PC-3 (cell line): Measurements from ENCODE around the gene ZBTB22. TPM values are rescaled to one million over a fixed set of nuclear protein-coding genes. Genes with fewer than 3 reads are reported as not detected.

Experiments
- ATAC-seq: fragments of 200-7000 bp; cut with Tn5 transposase; 2 replicates; pipeline ENCODE4 v1.9.1; 2020; ENCODE audit warnings: mild to moderate bottlenecking, moderate library complexity
- BruUV-seq: library from RNA; stranded (reverse); fragments of 400-500 nt; replicated peaks from 2 replicates; lab custom pipeline; 2021; lab: Mats Ljungman, UMichigan
- CTCF ChIA-PET: fragments of 300-600 bp; sonication (Branson Sonifier 250); formaldehyde crosslinking; loops from one replicate; lab custom pipeline; 2022; ENCODE audit warnings: antibody characterized with exemption; lab: Charles Lee
- POLR2A ChIA-PET: fragments of 300-600 bp; sonication (Branson Sonifier 250); formaldehyde crosslinking; loops from one replicate; lab custom pipeline; 2022; ENCODE audit warnings: antibody characterized with exemption; ENCODE audit not compliant: unreplicated experiment; lab: Charles Lee
- DNase-seq: peaks from one replicate; pipeline ENCODE4 v3.0.0-alpha.2; 2015
- H2AFZ ChIP-seq: fragments of 300-600 bp; sonication (generic); 2 replicates; pipeline ENCODE4 v1.6.0; 2016; ENCODE audit warnings: antibody characterized with exemption, low read length
- H3F3A ChIP-seq: fragments of 300-600 bp; sonication (generic); one replicate; pipeline ENCODE4 v1.6.0; 2017; ENCODE audit warnings: antibody characterized with exemption, low read length, control low read depth, mild to moderate bottlenecking; ENCODE audit not compliant: unreplicated experiment
- H3K27ac ChIP-seq: fragments of 300-600 bp; sonication (generic); 2 replicates; pipeline ENCODE4 v1.5.1; 2016; ENCODE audit warnings: mild to moderate bottlenecking, low read length
- H3K27me3 ChIP-seq: fragments of 300-600 bp; sonication (generic); 2 replicates; pipeline ENCODE4 v1.6.1; 2016; ENCODE audit warnings: low read length, mixed read lengths
- H3K36me3 ChIP-seq: fragments of 300-600 bp; sonication (generic); 2 replicates; pipeline ENCODE4 v1.6.1; 2016; ENCODE audit warnings: low read depth, mixed run types, low read length, mixed read lengths
- H3K4me1 ChIP-seq: fragments of 300-600 bp; sonication (generic); 2 replicates; pipeline ENCODE4 v1.5.1; 2016; ENCODE audit warnings: low read length; ENCODE audit not compliant: insufficient read depth
- H3K4me2 ChIP-seq: fragments of 300-600 bp; sonication (generic); 2 replicates; pipeline ENCODE4 v1.6.0; 2016; ENCODE audit warnings: low read length
- H3K4me3 ChIP-seq: fragments of 300-600 bp; sonication (generic); 2 replicates; pipeline ENCODE4 v1.5.1; 2016; ENCODE audit warnings: mild to moderate bottlenecking, low read length, mixed read lengths
- H3K79me2 ChIP-seq: fragments of 300-600 bp; sonication (generic); 2 replicates; pipeline ENCODE4 v1.6.1; 2017; ENCODE audit warnings: low read length, mixed read lengths
- H3K9ac ChIP-seq: fragments of 300-600 bp; sonication (generic); 2 replicates; pipeline ENCODE4 v1.6.0; 2016; ENCODE audit warnings: mild to moderate bottlenecking, low read length
- H3K9me2 ChIP-seq: fragments of 300-600 bp; sonication (generic); replicated peaks from 2 replicates; pipeline ENCODE4 v1.6.1; 2016; ENCODE audit warnings: mixed run types, low read length, mixed read lengths
- H3K9me3 ChIP-seq: fragments of 300-600 bp; sonication (generic); 2 replicates; pipeline ENCODE4 v1.6.1; 2016; ENCODE audit warnings: low read length, mixed read lengths
- H4K20me1 ChIP-seq: fragments of 300-600 bp; sonication (generic); 2 replicates; pipeline ENCODE4 v1.6.1; 2016; ENCODE audit warnings: low read length, mixed read lengths
- EZH2 ChIP-seq: fragments of 300-600 bp; sonication (generic); IDR thresholded peaks from one replicate; pipeline ENCODE4 v1.6.1; 2017; ENCODE audit warnings: antibody characterized with exemption, mild to moderate bottlenecking, low read length; ENCODE audit not compliant: unreplicated experiment
- EZH2phosphoT487 ChIP-seq: fragments of 300-600 bp; sonication (generic); IDR thresholded peaks from 2 replicates; pipeline ENCODE4 v1.6.1; 2018; ENCODE audit warnings: mild to moderate bottlenecking, antibody characterized with exemption, low read length, borderline replicate concordance
- intact Hi-C: fragments of 100-400 bp; cut with micrococcal nuclease; formaldehyde crosslinking; loops from 2 replicates; pipeline ENCODE4 v1.9.0; 2023
- total RNA-seq: library from RNA; depleted of rRNA; stranded (reverse); fragments of >200 nt; gene quantifications from 2 replicates; pipeline ENCODE4 v1.2.3, GENCODE V29; 2014
- TF ChIP-seq, protein P1 (sequence below): fragments of 300-600 bp; sonication (generic); conservative IDR thresholded peaks from 2 replicates; pipeline ENCODE4 v1.5.1; 2017; ENCODE audit warnings: antibody characterized with exemption, low read depth, mild to moderate bottlenecking, low read length

The ZBTB22 gene
- total RNA-seq, 1 experiment from 2014 or later = 18.8 TPM

DNA sequence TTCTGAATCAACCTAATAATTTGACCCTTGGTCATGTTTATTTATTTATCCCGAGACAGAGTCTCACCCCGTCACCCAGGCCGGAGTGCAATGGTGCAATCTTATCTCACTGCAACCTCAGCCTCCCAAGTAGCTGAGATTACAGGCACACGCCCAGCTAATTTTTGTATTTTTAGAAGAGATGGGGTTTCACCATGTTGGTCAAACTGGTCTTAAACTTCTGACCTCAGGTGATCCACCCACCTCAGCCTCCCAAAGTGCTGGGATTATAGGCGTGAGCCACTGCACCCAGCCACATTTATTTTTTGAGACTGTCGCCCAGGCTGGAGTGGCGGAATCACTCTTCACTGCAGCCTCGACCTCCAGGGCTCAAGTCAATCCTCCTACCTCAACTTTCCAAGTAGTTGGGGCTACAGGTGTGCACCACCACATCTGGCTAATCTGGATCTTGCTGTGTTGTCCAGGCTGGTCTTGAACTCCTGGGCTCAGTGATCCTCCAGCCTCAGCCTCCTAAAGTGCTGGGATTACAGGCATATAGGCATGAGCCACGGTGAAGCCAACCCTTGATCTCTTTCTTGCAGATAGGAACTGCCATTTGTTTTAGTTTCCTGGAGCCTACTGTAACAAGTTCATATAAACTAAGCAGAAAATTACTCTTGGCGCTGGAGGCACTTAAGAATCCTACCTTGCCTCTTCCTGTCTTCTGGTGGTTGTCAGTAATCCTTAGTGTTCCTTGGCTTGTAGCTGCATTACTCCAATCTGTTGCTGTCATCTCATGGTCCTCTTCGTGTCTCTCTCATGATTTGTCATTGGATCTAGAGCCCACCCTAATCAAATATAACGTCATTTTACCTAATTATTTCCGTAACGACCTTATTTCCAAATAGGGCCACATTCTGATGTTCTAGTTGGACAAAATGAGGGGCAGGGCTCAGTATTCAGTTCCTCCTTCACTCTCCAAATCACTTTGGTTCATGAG lies 43.3 kb downstream of the ZBTB22 start:
- no TSS peak for BruUV-seq
- Histone ChIP-seq H3K4me1 (peaks cover 46% of the 10 kb centered on the region), H3K4me3 (peak overlapping the region; percentile 87), H2AFZ (no peak overlapping the region), H3K9ac (peak overlapping the region; percentile 98; the same call in 1 of the 2 replicates), H3K27ac (0 out of 2 replicates have a peak overlapping the region, but pooled peaks have one; percentile 5), H3K27me3 (no peaks in the 10 kb centered on the region), H3K9me3 (no peaks in the 10 kb centered on the region), H4K20me1 (peaks cover 38% of the 10 kb centered on the region), H3K79me2 (peaks cover 59% of the 10 kb centered on the region), H3K36me3 (peaks cover 39% of the 10 kb centered on the region), H3K4me2 (peak overlapping the region; percentile 98), H3K9me2 (no peaks in the 10 kb centered on the region), H3F3A (peaks cover 29% of the 10 kb centered on the region)
- DNase-seq (no peak), ATAC-seq (no peak)
- TF ChIP-seq EZH2phosphoT487 (no peak), EZH2 (no peak)
- TF ChIP-seq, protein P1, sequence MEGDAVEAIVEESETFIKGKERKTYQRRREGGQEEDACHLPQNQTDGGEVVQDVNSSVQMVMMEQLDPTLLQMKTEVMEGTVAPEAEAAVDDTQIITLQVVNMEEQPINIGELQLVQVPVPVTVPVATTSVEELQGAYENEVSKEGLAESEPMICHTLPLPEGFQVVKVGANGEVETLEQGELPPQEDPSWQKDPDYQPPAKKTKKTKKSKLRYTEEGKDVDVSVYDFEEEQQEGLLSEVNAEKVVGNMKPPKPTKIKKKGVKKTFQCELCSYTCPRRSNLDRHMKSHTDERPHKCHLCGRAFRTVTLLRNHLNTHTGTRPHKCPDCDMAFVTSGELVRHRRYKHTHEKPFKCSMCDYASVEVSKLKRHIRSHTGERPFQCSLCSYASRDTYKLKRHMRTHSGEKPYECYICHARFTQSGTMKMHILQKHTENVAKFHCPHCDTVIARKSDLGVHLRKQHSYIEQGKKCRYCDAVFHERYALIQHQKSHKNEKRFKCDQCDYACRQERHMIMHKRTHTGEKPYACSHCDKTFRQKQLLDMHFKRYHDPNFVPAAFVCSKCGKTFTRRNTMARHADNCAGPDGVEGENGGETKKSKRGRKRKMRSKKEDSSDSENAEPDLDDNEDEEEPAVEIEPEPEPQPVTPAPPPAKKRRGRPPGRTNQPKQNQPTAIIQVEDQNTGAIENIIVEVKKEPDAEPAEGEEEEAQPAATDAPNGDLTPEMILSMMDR = no peak
- intact Hi-C loops = loop anchor here (10.0 kb wide), 1 partner anchor 69 kb away; the partner anchor contains the start of genes HSD17B8, RING1, RXRB and SLC39A7
- POLR2A ChIA-PET = interaction anchor here (0.6 kb wide), 1 partner anchor 13 kb away, joined by 5 read pairs; no protein-coding TSS in a partner anchor
- CTCF ChIA-PET = no interaction called here

DNA sequence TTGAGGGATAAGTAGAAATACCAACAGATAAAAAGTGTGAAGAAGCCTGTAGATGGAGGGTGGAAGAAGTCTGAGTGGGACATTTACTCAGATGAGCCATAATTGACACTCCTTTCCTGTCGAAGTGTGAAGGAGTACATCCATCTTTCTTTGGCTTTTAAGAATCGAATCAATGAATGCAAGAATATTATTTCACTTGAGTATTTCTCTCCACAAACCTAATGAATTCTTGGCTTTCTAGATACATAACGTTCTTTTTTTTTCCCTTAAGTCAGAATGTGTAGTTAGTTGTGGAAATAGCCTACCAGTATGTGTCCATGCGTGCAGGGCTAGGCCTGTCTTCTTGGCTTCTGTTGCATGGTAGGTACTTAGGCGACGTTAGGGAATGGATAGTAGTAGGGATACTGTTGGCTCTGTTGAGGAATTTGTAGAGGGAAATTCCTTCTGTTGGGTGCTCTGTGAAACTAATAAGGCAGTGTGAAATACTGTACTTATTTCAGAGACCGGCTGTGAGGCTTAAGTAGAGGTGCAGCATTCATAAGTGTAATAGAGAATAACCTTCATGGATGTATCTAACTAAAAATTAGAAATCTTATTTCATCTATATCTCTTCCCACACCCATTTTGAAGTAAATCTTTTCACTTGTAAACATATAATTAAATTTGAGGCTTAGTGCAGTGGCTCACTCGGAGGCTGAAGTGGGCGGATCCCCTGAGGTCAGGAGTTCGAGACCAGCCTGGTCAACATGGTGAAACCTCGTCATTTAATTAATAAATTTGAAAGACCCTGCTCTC lies 44.2 kb downstream of the ZBTB22 start:
- ChIA-PET POLR2A (no interaction called here), CTCF (no interaction called here)
- peak overlapping the region; percentile 98 for H3K4me2 ChIP-seq
- H3K9me3 ChIP-seq = no peaks in the 10 kb centered on the region
- no peak for TF ChIP-seq EZH2phosphoT487
- no peak for TF ChIP-seq EZH2
- TF ChIP-seq, protein P1 = no peak
- H4K20me1 ChIP-seq = peaks cover 38% of the 10 kb centered on the region
- intact Hi-C loops = loop anchor here (10.0 kb wide), 1 partner anchor 69 kb away; the partner anchor contains the start of genes HSD17B8, RING1, RXRB and SLC39A7
- H3K9ac ChIP-seq = peak overlapping the region; percentile 98
- peaks cover 40% of the 10 kb centered on the region for H3K36me3 ChIP-seq
- H3K79me2 ChIP-seq = peaks cover 59% of the 10 kb centered on the region
- H3F3A ChIP-seq = peaks cover 29% of the 10 kb centered on the region
- H3K27ac ChIP-seq = peak overlapping the region; percentile 59
- peak overlapping the region; percentile 87 for H3K4me3 ChIP-seq
- H3K27me3 ChIP-seq = no peaks in the 10 kb centered on the region
- BruUV-seq = no TSS peak
- no peaks in the 10 kb centered on the region for H3K9me2 ChIP-seq
- no peak overlapping the region for H2AFZ ChIP-seq
- peaks cover 46% of the 10 kb centered on the region for H3K4me1 ChIP-seq
- ATAC-seq (no peak), DNase-seq (no peak)
